HepG2 (cell line): ENCODE results near the gene NDUFB10. TPM values are rescaled to one million over a fixed set of nuclear protein-coding genes. Genes with fewer than 3 reads are reported as not detected.
A peak's percentile ranks its signal among the peaks of the same experiment; 100 is the strongest.

Experiments used
- CCDC6 ChIP-seq: sonication (generic); formaldehyde crosslinking; IDR thresholded peaks from 2 replicates; pipeline ENCODE4 v1.8.1; 2022; ENCODE audit warnings: mild to moderate bottlenecking, missing genetic modification reagents, moderate library complexity
- JUNB ChIP-seq: sonication (generic); formaldehyde crosslinking; IDR thresholded peaks from 2 replicates; pipeline ENCODE4 v1.8.0; 2022; ENCODE audit warnings: missing genetic modification reagents, mild to moderate bottlenecking, borderline replicate concordance
- KDM4B ChIP-seq: sonication (generic); formaldehyde crosslinking; IDR thresholded peaks from 2 replicates; pipeline ENCODE4 v1.4.0; 2020; ENCODE audit warnings: missing genetic modification reagents
- MTA1 ChIP-seq: sonication (generic); formaldehyde crosslinking; IDR thresholded peaks from 2 replicates; pipeline ENCODE4 v1.4.0; 2020; ENCODE audit warnings: missing genetic modification reagents, mild to moderate bottlenecking, borderline replicate concordance
- PRDM4 ChIP-seq: sonication (generic); formaldehyde crosslinking; IDR thresholded peaks from 2 replicates; pipeline ENCODE4 v1.9.0; 2021; ENCODE audit warnings: missing genetic modification reagents, borderline replicate concordance
- TERF1 ChIP-seq: sonication (generic); formaldehyde crosslinking; IDR thresholded peaks from 2 replicates; pipeline ENCODE4 v1.8.0; 2022; ENCODE audit warnings: mild to moderate bottlenecking, missing genetic modification reagents, moderate library complexity
- ZMYM2 ChIP-seq: sonication (generic); formaldehyde crosslinking; IDR thresholded peaks from 2 replicates; pipeline ENCODE4 v1.8.0; 2022; ENCODE audit warnings: mild to moderate bottlenecking, missing genetic modification reagents
- ZNF18 ChIP-seq: sonication (generic); formaldehyde crosslinking; IDR thresholded peaks from 2 replicates; pipeline ENCODE4 v1.8.0; 2022; ENCODE audit warnings: mild to moderate bottlenecking, missing genetic modification reagents; ENCODE audit not compliant: insufficient replicate concordance
- polyA plus RNA-seq, 8 experiments: library from polyadenylated mRNA; depleted of rRNA in 3 of 8; stranded (reverse) in 7 of 8; unstranded in 1 of 8; fragments of >200 nt; fragmentation: Illumina TruSeq in 4 of 8; extraction: Trizol in 4 of 8; gene quantifications; 2 replicates each; pipeline versions ENCODE4 v1.2.1 to v1.2.3, GENCODE V29; 2011 to 2016; ENCODE audit warnings: low read depth in 4 of 8, missing spikeins in 1 of 8, mixed read lengths in 1 of 8; ENCODE audit not compliant: insufficient read depth in 1 of 8
- total RNA-seq, 5 experiments: library from RNA; depleted of rRNA; stranded (reverse); fragments of >200 nt; fragmentation: Illumina TruSeq; extraction: Trizol; gene quantifications; 2 replicates each; pipeline ENCODE4 v1.2.3, GENCODE V29; 2016; ENCODE audit warnings: low read depth in 1 of 5
- TF ChIP-seq, protein P1 (sequence below): sonication (generic); formaldehyde crosslinking; IDR thresholded peaks from 2 replicates; pipeline ENCODE4 v1.5.1; 2020; ENCODE audit warnings: mild to moderate bottlenecking, missing genetic modification reagents, moderate library complexity
- TF ChIP-seq, protein P2 (sequence below): IDR thresholded peaks from 2 replicates; pipeline ENCODE4 v1.6.1; 2018; ENCODE audit warnings: missing genetic modification reagents
- TF ChIP-seq, protein P3 (sequence below): sonication (generic); formaldehyde crosslinking; IDR thresholded peaks from 2 replicates; pipeline ENCODE4 v1.4.0; 2020; ENCODE audit warnings: mild to moderate bottlenecking, missing genetic modification reagents, borderline replicate concordance
- TF ChIP-seq, protein P4 (sequence below): sonication (generic); formaldehyde crosslinking; conservative IDR thresholded peaks from 2 replicates; pipeline ENCODE4 v1.4.0; 2020; ENCODE audit warnings: missing genetic modification reagents

NDUFB10 gene
- total and polyA plus RNA-seq, 2 of the 13 experiments (the other 11 are each of a cell fraction or from before 2014, with no cell fraction given), result 68.6 to 157 TPM

GRCh38 chr16:1946495-1947368 lies 12.6 kb upstream of the NDUFB10 start (continued):
- TF ChIP-seq, protein P1, sequence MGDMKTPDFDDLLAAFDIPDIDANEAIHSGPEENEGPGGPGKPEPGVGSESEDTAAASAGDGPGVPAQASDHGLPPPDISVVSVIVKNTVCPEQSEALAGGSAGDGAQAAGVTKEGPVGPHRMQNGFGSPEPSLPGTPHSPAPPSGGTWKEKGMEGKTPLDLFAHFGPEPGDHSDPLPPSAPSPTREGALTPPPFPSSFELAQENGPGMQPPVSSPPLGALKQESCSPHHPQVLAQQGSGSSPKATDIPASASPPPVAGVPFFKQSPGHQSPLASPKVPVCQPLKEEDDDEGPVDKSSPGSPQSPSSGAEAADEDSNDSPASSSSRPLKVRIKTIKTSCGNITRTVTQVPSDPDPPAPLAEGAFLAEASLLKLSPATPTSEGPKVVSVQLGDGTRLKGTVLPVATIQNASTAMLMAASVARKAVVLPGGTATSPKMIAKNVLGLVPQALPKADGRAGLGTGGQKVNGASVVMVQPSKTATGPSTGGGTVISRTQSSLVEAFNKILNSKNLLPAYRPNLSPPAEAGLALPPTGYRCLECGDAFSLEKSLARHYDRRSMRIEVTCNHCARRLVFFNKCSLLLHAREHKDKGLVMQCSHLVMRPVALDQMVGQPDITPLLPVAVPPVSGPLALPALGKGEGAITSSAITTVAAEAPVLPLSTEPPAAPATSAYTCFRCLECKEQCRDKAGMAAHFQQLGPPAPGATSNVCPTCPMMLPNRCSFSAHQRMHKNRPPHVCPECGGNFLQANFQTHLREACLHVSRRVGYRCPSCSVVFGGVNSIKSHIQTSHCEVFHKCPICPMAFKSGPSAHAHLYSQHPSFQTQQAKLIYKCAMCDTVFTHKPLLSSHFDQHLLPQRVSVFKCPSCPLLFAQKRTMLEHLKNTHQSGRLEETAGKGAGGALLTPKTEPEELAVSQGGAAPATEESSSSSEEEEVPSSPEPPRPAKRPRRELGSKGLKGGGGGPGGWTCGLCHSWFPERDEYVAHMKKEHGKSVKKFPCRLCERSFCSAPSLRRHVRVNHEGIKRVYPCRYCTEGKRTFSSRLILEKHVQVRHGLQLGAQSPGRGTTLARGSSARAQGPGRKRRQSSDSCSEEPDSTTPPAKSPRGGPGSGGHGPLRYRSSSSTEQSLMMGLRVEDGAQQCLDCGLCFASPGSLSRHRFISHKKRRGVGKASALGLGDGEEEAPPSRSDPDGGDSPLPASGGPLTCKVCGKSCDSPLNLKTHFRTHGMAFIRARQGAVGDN (CRISPR knock-in tag), result peak; percentile 51
- TF ChIP-seq PRDM4 (no peak), TERF1 (CRISPR knock-in tag) (no peak), ZMYM2 (CRISPR knock-in tag) (no peak), ZNF18 (peak; percentile 25), CCDC6 (CRISPR knock-in tag) (no peak), KDM4B (CRISPR knock-in tag) (no peak), JUNB (CRISPR knock-in tag) (no peak), MTA1 (CRISPR knock-in tag) (no peak)
- TF ChIP-seq, protein P2, sequence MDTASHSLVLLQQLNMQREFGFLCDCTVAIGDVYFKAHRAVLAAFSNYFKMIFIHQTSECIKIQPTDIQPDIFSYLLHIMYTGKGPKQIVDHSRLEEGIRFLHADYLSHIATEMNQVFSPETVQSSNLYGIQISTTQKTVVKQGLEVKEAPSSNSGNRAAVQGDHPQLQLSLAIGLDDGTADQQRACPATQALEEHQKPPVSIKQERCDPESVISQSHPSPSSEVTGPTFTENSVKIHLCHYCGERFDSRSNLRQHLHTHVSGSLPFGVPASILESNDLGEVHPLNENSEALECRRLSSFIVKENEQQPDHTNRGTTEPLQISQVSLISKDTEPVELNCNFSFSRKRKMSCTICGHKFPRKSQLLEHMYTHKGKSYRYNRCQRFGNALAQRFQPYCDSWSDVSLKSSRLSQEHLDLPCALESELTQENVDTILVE, result no peak
- TF ChIP-seq, protein P3, sequence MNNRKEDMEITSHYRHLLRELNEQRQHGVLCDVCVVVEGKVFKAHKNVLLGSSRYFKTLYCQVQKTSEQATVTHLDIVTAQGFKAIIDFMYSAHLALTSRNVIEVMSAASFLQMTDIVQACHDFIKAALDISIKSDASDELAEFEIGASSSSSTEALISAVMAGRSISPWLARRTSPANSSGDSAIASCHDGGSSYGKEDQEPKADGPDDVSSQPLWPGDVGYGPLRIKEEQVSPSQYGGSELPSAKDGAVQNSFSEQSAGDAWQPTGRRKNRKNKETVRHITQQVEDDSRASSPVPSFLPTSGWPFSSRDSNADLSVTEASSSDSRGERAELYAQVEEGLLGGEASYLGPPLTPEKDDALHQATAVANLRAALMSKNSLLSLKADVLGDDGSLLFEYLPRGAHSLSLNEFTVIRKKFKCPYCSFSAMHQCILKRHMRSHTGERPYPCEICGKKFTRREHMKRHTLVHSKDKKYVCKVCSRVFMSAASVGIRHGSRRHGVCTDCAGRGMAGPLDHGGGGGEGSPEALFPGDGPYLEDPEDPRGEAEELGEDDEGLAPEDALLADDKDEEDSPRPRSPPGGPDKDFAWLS (CRISPR knock-in tag), result no peak
- TF ChIP-seq, protein P4, sequence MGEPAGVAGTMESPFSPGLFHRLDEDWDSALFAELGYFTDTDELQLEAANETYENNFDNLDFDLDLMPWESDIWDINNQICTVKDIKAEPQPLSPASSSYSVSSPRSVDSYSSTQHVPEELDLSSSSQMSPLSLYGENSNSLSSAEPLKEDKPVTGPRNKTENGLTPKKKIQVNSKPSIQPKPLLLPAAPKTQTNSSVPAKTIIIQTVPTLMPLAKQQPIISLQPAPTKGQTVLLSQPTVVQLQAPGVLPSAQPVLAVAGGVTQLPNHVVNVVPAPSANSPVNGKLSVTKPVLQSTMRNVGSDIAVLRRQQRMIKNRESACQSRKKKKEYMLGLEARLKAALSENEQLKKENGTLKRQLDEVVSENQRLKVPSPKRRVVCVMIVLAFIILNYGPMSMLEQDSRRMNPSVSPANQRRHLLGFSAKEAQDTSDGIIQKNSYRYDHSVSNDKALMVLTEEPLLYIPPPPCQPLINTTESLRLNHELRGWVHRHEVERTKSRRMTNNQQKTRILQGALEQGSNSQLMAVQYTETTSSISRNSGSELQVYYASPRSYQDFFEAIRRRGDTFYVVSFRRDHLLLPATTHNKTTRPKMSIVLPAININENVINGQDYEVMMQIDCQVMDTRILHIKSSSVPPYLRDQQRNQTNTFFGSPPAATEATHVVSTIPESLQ (CRISPR knock-in tag), result no peak
